GM21528 (cell line): Measurements from ENCODE around the gene NELFA.

Experiments
- ATAC-seq: cut with Tn5 transposase; IDR thresholded peaks from one replicate; pipeline ENCODE4 v1.9.1; 2021; ENCODE audit warnings: mild to moderate bottlenecking, moderate library complexity; ENCODE audit not compliant: unreplicated experiment, low FRiP score

The NELFA gene

DNA sequence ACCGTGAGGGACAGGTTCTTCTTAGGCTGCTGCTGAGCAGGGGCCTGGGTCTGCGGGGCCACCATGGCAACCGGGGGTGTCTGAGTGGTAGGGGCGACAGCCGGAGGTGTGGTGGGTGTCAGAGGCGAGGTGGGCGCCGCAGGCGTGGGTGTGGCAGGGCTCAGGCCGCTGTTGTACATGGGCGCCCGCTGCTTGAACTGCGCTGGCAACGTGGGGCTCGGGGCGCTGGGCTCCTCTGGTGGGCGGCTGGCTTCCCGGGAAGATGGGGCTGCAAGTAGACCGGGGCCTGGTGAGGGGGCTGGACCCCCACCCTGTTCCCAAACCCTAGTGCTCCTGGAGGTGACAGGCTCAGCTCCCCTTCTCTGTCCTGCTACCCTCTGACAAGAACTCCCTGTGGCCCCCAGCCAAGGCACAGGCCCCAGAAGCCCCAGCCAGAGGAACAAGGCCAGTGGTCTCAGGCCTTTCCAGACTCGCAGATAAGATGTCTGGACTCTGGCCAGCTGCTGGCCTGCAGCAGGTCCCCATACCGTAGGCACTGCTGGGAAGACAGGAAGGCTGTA is 24.8 kb downstream of the NELFA start:
- no peak for ATAC-seq

DNA sequence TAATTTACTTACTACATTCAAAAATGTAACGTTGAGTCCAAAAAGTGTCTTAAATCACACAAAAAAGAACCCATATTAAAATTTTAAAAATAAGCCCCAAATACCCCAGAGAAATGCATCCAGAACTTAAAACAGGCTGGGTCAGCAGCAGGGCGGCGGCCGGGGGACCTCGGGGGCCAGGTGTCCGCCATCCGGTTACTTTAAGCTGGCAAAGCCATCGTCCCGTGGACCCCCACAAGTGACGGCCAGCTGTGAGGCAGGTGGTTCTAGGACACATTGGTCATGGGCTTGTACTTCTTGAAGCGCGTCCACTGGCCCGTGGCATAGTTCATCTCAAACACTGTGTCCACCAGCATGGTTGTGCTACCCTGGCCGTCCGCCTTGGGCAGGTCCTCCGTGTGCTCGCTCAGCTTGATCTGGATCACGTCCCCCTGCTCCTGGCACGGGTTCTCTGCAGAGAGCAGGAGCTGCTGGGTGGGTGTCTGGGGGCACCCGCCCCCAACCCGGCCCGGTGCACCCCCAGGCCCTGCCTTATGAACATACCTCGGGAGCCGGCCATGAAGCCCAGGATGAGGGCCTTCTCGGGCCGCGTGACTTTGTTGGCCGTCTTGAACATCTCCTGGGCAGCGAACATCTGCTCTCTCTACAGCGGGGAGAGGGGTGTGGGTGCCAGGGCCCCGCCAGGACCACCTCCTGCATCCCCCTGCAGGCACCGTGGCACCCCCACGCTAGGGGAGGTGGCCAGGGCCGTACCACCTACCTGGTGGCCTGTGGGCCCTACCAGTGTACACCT is 25.5 kb downstream of the NELFA start:
- no peak for ATAC-seq

DNA sequence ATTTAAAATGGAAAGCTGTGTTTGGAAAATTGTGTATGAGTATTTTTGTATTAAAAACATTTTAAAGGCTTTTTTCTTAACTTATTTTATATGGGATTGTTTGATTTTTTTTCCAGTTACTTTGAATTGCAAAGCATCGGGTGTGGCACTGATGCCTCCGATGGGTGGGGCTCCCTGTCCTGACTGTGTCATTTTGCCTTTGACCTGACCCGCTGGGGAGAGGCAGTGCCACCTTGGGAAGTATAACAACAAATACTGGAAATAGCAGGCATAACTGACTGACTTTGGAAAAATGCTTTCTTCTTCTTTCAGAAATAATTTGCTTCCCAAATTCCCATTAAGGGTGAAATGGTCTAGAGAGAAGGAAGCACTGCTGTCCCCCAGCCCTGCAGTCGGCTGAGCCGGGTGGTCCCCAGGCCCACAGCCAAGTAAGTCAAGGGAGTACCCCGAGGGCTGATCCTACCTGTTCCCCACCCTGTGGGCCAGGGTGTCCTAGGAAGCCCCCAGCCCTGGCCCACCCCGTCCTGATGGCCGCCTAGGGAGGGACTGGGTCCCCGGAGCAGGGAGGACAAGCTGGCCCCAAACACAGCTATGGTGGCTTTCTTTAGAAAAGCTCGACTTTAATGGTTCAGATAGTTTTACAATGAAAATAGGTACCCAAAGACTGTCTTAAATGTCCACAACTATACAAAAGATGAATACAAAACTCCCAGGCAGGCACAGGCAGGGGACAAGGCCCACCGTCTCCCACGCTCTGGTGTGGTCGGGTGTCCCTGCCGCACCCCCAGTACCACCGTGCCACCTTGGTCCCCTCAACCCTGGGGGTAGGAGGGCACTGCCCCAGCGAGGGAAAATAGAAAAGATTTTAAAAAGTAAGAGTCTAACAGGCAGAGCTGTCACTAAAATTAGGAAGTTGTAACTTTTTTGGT is 26.4 kb downstream of the NELFA start:
- ATAC-seq, result no peak

DNA sequence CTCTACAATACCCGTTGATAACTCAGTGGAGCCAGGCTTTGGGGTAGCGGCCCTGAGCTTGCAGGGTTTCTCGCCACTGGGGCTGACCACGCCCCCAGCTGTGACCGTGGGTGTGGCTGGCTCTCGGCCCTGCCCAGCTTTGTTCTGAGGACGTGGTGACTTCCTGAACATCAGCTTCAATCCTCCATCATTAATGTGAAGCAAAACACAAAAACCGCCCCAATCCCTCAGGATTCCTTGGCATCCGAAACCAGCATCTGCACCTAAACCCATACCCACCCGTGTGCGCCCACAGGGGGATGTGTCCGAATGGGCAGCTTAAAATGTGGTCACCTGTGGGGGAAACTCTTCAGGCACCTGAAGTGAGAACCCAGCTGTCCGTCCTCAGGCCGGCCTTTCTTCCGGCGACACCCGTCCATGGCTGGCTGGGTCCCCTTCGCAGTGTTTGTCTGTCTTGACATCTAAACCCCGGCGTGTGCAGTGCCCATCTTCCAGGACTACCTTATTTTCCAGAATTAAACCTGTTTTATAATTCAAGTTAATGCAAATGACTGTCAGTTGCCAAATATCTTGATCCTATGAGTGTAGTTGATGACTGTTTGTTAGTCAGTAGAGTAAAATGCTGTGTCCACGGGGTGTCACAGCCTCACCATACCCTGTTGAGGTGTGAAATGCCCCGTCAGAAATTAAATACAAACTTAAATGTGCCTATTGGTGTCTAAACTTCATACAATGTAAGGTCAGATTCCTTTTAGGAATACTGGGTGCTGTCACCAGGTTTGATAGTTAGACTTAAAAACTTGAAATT is 27.3 kb downstream of the NELFA start:
- no peak for ATAC-seq

DNA sequence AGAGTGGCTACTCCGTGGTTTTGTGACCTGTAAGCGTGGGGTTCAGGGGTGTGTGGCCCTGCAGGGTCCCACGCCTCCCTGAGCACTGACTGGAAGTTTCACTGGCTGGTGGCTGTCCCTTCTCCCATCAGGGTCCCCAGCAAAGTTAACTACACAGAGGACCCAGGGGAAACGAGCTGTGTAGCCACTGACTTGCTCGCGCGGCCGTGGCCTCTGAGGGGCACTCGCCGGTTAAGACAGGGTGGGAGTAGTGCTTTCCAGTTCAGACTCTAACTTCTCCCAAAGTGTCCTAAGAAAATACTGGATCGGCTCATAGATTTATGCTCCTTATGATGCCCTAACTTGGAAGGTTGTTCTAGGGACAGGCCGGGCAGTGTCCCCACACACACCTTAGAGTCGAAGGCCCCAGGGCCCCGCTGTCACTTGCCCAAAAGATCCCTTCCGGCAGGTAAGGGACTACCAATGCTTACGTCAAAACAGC is 28.2 kb downstream of the NELFA start:
- no peak for ATAC-seq

DNA sequence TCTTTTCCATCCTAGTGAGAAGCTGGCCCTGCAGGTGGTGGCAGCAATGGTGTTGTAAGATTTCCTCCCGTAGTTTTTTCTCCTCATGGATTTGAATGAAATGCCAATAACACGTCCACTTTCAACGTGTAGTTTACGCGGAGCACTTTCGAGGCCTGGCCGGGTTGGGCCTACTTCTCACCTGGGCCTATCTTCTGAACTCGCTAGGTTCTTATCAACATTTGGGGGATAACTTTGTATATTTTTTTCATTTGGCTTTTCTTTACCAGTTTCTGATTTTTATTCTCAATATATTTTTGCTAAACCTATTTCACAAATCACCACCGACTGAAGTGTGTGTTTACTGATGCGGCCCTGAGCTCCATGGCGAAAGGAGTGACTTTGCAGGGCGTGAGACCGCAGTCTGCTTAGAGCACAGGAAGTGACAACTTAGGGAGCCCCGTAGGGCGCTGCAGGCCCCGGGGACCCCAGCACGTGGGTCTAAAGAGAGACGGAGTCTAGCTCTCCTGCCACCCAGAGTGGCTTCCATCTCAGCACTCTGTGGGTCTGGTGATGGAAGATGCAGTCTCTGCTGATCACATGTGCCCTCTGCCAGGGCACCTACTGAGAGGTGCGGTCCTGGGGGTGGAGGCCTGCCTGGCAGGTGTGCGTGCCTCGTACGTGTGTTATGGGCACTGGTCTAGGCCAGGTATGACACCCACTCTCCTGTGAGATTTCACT is 29.1 kb downstream of the NELFA start:
- ATAC-seq, result no peak

DNA sequence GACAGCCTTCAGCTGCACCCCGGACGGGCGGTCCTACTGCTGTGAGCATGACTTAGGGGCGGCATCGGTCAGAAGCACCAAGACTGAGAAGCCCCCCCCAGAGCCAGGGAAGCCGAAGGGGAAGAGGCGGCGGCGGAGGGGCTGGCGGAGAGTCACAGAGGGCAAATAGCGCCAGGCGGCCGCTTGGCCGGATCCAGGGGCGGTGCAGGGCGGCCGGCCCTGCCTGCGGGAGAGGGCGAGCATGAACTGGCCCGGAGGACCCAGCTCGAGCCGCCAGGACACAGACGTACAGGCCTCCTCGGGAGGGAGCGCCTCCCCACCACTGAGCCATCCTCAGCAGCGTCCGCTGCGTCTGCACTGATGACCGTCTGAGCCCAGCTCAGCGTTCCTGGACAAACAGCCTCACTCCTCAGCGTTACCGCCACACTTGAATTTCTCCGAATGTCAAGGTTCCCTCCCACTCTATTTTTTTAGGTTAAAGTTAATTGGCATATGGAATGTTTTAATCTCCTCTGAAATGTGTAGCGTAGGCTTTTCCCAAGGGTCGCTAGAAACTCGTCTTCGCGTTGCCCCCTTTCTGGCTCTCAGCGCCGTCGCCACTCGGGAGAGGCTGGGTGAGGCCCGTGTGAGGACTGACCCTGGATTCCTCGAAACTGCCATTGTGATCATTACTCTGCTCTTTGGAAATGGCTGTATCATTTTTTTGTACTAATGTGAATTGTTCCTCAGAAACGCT is 29.9 kb downstream of the NELFA start:
- no peak for ATAC-seq

DNA sequence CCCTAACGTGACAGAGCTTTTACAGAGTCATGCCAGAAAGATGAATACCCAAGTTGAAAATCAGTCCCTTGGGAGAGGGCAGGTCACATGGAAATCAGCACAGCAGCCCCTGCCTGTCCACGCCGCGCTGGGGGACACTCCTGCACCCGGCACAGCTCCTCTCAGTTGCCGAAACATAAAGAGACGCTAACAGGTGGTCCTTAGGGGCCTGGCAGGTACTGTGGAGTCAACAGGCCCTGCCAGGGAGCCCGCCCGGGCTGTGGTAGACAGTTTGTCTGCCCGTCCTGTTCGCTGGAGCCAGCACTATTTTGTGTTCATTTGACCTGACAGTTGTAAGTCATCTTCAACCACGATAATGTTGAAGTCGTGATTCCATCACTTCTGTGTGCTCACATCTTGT is 30.5 kb downstream of the NELFA start:
- ATAC-seq, result no peak

DNA sequence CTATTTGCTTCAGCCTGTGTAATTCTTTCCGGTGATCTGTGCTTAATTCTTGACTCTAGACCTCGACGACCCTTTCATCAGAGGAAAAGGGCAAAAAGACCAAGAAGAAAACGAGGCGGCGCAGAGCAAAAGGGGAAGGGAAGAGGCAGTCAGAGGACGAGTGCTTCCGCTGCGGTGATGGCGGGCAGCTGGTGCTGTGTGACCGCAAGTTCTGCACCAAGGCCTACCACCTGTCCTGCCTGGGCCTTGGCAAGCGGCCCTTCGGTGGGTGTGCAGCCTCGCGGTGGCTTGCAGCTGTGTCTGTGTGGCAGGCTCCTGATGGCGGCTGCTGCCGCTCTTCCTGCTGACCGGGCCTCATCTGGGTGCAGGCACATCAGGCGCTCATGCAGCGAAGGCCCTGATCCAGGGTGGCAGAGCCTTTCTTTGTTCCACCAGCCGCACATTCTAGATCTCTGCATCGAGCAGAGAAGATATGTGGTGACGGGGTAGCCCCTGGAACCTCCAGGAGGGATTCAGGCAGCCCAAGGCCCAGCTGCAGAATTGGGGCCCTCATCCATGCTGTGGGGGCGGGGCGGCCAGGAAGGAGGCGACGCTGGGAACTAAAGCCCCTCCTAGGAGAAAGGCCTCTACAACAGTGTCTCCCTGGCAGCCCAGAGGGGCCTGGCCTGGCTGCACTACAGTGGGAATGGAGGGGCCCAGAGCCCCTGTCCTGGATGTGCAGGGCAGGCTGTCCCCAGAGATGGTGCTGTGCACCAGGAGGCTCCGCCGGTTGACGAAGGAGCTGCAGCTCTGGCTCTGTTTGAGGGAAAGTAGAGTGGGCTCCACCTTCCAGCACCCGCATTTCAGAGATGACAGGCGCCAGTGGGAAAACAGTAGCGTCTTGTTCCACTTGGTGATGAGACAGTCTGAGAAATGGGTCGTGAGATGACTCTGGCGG is 32.1 kb downstream of the NELFA start:
- no peak for ATAC-seq

DNA sequence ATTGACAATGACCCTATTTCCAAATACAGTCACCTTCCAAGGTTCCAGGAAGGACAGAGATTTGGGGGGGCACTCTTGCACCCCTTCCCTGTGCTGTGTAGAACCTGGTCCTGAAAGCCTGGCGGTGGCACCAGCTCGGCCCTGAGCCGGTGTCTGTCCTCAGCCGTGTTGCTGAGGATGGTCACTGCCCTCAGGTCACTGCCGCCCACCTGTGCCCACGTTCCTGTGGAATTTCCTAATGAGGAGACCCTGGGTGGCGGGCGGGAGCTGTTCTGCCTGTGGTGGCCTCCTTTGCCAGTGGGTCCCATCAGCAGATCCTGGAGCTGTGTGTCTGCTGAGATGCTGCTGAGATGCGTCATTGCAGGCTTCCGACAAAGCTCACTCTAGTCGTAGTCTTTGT is 32.9 kb downstream of the NELFA start:
- no peak for ATAC-seq

DNA sequence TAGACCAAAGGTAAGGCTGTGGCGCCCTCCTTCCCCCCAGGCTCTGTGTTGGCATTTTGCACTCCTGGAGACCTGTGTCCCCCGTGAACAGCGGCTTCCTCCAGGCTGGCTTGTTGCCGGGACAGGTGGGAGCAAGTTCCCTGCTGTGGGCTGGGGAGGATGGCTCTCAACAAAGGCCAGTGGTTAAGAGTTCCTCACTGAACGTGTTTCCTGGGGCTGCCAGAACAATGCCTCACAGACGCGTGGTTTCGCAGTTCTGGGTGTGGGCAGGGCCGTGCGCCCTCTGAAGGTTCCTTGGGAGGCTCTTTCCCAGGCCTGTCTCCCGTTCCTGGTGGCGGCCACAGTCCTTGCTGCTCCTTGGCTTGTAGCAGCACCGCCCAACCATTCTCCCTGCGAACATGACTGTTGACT is 33.4 kb downstream of the NELFA start:
- no peak for ATAC-seq

DNA sequence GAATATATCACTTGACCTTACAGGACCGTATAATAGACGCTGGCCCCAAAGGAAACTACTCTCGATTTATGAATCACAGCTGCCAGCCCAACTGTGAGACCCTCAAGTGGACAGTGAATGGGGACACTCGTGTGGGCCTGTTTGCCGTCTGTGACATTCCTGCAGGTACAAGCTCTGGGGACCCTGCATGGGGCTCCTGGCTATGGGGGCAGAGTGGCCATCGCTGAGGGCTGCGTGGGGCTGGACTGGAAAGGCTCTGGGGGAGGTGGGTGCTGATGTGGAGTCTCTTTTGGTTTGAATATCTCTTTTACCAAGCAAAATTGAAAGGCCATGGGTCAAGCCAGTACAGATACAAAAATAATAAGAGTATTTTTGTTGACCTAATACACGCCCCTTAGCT is 33.9 kb downstream of the NELFA start:
- no peak for ATAC-seq

DNA sequence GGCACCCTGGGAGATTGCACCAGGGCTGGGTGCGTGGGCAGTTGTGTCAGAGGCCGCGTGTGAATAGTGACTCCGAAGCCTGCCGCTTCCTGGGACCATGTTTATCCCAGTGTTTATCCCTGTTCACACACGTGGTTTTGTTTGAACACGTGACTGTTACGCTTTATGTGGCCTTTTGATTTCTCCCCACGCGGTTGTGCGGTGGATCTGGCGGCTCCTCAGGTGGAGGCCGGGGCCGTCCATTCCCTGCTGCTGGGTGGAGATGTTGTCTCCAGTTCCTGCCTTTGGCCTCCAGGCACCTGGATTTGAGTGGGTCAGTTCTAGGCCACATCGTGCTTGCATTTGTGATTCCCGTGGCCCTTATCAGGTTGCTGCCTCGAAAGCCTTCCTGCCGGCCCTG is 35.1 kb downstream of the NELFA start:
- ATAC-seq, result no peak

DNA sequence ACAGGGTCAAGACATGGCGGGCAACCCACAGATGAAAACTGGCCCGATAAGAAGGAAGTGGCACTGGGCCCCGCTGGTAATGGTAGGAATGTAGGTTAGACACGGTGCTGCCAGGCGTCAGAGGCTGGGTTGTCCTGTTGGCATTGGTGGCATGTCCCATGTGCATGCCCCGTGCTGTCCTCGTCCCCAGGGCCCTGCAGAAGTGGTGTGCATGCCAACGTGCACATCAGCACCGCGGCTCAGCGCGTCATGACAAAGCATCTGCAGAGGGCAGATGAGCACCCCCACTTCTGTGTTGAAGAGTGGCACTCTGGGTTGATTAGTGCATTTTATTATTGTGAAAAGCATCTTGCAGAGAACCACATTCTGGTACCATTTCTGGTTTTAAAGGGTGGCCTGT is 35.6 kb downstream of the NELFA start:
- no peak for ATAC-seq

DNA sequence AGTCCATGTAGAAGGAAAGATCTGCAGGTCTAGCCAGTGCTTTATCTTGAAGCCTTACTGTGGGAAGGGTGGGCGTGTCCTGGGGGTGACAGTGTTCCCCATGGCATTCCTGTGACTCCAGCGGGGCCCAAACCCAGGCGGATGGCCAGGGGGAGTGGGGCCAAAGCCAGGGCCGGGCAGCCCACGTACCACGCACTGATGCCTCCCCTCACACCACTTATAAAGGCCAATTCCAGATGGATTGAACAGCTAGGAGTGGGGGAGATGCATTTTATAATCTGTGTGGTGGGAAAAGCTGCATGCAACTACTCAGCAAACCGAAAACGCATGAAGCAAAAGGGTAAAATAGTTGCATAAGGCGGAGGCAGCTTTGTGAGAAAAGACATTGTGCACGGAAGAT is 36.4 kb downstream of the NELFA start:
- ATAC-seq, result no peak

DNA sequence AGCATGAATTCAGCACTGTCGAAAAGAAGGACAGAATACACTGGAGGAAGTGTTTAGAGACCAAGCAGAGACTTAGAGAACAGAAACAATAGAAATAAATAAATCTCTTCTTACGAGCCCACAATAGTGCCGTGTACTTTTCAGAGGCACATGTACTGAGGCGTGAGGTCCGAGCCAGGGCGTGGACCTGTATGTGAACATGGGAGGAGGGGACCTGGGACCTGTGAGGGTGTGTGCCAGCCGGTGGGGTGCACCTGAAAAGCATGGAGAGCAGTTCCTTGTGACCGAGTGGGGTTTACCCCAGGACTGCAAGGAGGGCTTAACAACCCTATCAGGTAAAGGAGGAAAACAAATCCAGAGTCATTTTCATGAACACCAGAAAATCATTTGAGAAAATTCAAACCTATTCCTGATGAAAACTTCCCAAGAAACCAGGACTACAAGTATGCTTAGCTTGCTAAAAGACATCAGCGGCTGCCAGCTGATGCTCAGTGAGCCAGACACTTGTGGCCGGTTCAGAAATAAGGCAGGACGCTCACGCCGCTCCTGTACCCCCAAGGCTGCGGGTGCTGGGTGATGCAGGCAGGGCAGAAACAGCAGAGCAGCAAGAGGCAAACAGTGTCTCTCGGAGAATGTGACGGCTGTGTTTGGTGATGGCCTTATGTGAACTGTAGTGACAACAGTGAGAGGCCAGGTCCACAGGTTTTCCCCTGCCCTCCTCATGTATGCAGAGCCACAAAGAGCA is 37.1 kb downstream of the NELFA start:
- ATAC-seq, result no peak

DNA sequence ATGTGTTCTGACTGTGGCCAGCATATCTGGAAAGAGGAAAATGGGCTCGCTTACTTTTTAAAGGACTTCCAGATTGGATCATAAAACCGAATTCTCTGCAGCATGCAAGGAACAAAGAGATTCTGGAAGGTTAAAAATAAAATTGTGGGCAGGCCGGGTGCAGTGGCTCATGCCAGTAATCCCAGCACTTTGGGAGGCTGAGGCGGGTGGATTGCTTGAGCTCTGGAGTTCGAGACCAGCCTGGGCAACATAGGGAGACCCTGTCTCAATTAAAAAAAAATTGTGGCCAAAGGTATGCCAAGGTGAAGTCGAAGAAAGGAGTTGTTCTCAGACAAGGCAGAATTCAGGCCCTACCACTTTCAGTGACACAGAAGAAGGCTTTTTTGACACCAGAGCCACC is 37.8 kb downstream of the NELFA start:
- ATAC-seq, result no peak
